ENCODE data around the gene SDK1.

The SDK1 gene

GRCh38 chr7:3880228-3880987 lies 579.4 kb downstream of the SDK1 start:
- H3K27me3 ChIP-seq (ENCODE audit: control insufficient read depth in 1 of 2, insufficient read depth in 2 of 2, low read length in 2 of 2): no peaks in the 10 kb centered on the region
- H3K9ac ChIP-seq (ENCODE audit: low read length): no peak overlapping the region
- H3K4me3 ChIP-seq (ENCODE audit: low read depth in 1 of 2, low read length in 2 of 2): no peak overlapping the region
- no peaks in the 10 kb centered on the region for H3K4me1 ChIP-seq (ENCODE audit: insufficient read depth, low read length)
- no peaks in the 10 kb centered on the region for H3K9me3 ChIP-seq (ENCODE audit: low read length)
- H3K36me3 ChIP-seq (ENCODE audit: insufficient read depth, low read length): no peaks in the 10 kb centered on the region
- H3K27ac ChIP-seq (ENCODE audit: low read depth, low read length): no peak overlapping the region

- Histone ChIP-seq H3K27ac (ENCODE audit: low read depth, low read length) (no peak overlapping the region), H3K9ac (ENCODE audit: low read length) (no peak overlapping the region), H3K9me3 (ENCODE audit: low read length) (no peaks in the 10 kb centered on the region), H3K4me3 (ENCODE audit: low read depth in 1 of 2, low read length in 2 of 2) (no peak overlapping the region), H3K27me3 (ENCODE audit: control insufficient read depth in 1 of 2, insufficient read depth in 2 of 2, low read length in 2 of 2) (no peaks in the 10 kb centered on the region), H3K4me1 (ENCODE audit: insufficient read depth, low read length) (no peaks in the 10 kb centered on the region), H3K36me3 (ENCODE audit: insufficient read depth, low read length) (no peaks in the 10 kb centered on the region)
These were observed 581.7 kb downstream of the SDK1 start for GRCh38 chr7:3882782-3883181.

GRCh38 chr7:3884543-3884942 lies 583.5 kb downstream of the SDK1 start:
- no peak overlapping the region for H3K27ac ChIP-seq (ENCODE audit: low read depth, low read length)
- H3K4me3 ChIP-seq (ENCODE audit: low read depth in 1 of 2, low read length in 2 of 2): no peak overlapping the region
- no peaks in the 10 kb centered on the region for H3K27me3 ChIP-seq (ENCODE audit: control insufficient read depth in 1 of 2, insufficient read depth in 2 of 2, low read length in 2 of 2)
- H3K4me1 ChIP-seq (ENCODE audit: insufficient read depth, low read length): no peaks in the 10 kb centered on the region
- H3K9ac ChIP-seq (ENCODE audit: low read length): no peak overlapping the region
- no peaks in the 10 kb centered on the region for H3K9me3 ChIP-seq (ENCODE audit: low read length)
- H3K36me3 ChIP-seq (ENCODE audit: insufficient read depth, low read length): no peaks in the 10 kb centered on the region

GRCh38 chr7:3887096-3887690 lies 586.1 kb downstream of the SDK1 start:
- H3K27me3 ChIP-seq (ENCODE audit: control insufficient read depth in 1 of 2, insufficient read depth in 2 of 2, low read length in 2 of 2): no peaks in the 10 kb centered on the region
- no peaks in the 10 kb centered on the region for H3K9me3 ChIP-seq (ENCODE audit: low read length)
- no peak overlapping the region for H3K4me3 ChIP-seq (ENCODE audit: low read depth in 1 of 2, low read length in 2 of 2)
- no peaks in the 10 kb centered on the region for H3K4me1 ChIP-seq (ENCODE audit: insufficient read depth, low read length)
- H3K27ac ChIP-seq (ENCODE audit: low read depth, low read length): no peak overlapping the region
- H3K36me3 ChIP-seq (ENCODE audit: insufficient read depth, low read length): no peaks in the 10 kb centered on the region
- H3K9ac ChIP-seq (ENCODE audit: low read length): no peak overlapping the region

GRCh38 chr7:3888096-3888495 lies 587.0 kb downstream of the SDK1 start:
- peaks cover 8% of the 10 kb centered on the region for H3K4me1 ChIP-seq (ENCODE audit: insufficient read depth, low read length)
- no peak overlapping the region for H3K27ac ChIP-seq (ENCODE audit: low read depth, low read length)
- H3K9ac ChIP-seq (ENCODE audit: low read length): no peak overlapping the region
- no peak overlapping the region for H3K4me3 ChIP-seq (ENCODE audit: low read depth in 1 of 2, low read length in 2 of 2)
- no peaks in the 10 kb centered on the region for H3K9me3 ChIP-seq (ENCODE audit: low read length)
- H3K27me3 ChIP-seq (ENCODE audit: control insufficient read depth in 1 of 2, insufficient read depth in 2 of 2, low read length in 2 of 2): no peaks in the 10 kb centered on the region
- no peaks in the 10 kb centered on the region for H3K36me3 ChIP-seq (ENCODE audit: insufficient read depth, low read length)

- H3K9me3 ChIP-seq (ENCODE audit: low read length): no peaks in the 10 kb centered on the region
- H3K4me3 ChIP-seq (ENCODE audit: low read depth in 1 of 2, low read length in 2 of 2): no peak overlapping the region
- H3K4me1 ChIP-seq (ENCODE audit: insufficient read depth, low read length): peaks cover 27% of the 10 kb centered on the region
- H3K36me3 ChIP-seq (ENCODE audit: insufficient read depth, low read length): no peaks in the 10 kb centered on the region
- H3K9ac ChIP-seq (ENCODE audit: low read length): no peak overlapping the region
- no peaks in the 10 kb centered on the region for H3K27me3 ChIP-seq (ENCODE audit: control insufficient read depth in 1 of 2, insufficient read depth in 2 of 2, low read length in 2 of 2)
- H3K27ac ChIP-seq (ENCODE audit: low read depth, low read length): no peak overlapping the region
These were observed 591.1 kb downstream of the SDK1 start for GRCh38 chr7:3892157-3892556.

- no peaks in the 10 kb centered on the region for H3K9me3 ChIP-seq (ENCODE audit: low read length)
- H3K9ac ChIP-seq (ENCODE audit: low read length): no peak overlapping the region
- no peaks in the 10 kb centered on the region for H3K36me3 ChIP-seq (ENCODE audit: insufficient read depth, low read length)
- H3K27ac ChIP-seq (ENCODE audit: low read depth, low read length): no peak overlapping the region
- no peaks in the 10 kb centered on the region for H3K27me3 ChIP-seq (ENCODE audit: control insufficient read depth in 1 of 2, insufficient read depth in 2 of 2, low read length in 2 of 2)
- peaks cover 30% of the 10 kb centered on the region for H3K4me1 ChIP-seq (ENCODE audit: insufficient read depth, low read length)
- no peak overlapping the region for H3K4me3 ChIP-seq (ENCODE audit: low read depth in 1 of 2, low read length in 2 of 2)
These were observed 591.6 kb downstream of the SDK1 start for GRCh38 chr7:3892686-3893085.

- Histone ChIP-seq H3K27me3 (ENCODE audit: control insufficient read depth in 1 of 2, insufficient read depth in 2 of 2, low read length in 2 of 2) (no peaks in the 10 kb centered on the region), H3K27ac (ENCODE audit: low read depth, low read length) (no peak overlapping the region), H3K9me3 (ENCODE audit: low read length) (no peaks in the 10 kb centered on the region), H3K36me3 (ENCODE audit: insufficient read depth, low read length) (no peaks in the 10 kb centered on the region), H3K4me1 (ENCODE audit: insufficient read depth, low read length) (peaks cover 30% of the 10 kb centered on the region), H3K9ac (ENCODE audit: low read length) (no peak overlapping the region), H3K4me3 (ENCODE audit: low read depth in 1 of 2, low read length in 2 of 2) (no peak overlapping the region)
These were observed 592.2 kb downstream of the SDK1 start for GRCh38 chr7:3893151-3893788.

GRCh38 chr7:3893789-3894153 lies 592.7 kb downstream of the SDK1 start:
- H3K4me1 ChIP-seq (ENCODE audit: insufficient read depth, low read length): peaks cover 30% of the 10 kb centered on the region
- H3K27ac ChIP-seq (ENCODE audit: low read depth, low read length): no peak overlapping the region
- no peak overlapping the region for H3K9ac ChIP-seq (ENCODE audit: low read length)

GRCh38 chr7:3895341-3896116 lies 594.5 kb downstream of the SDK1 start:
- Histone ChIP-seq H3K4me3 (ENCODE audit: low read depth in 1 of 2, low read length in 2 of 2) (no peak overlapping the region), H3K36me3 (ENCODE audit: insufficient read depth, low read length) (no peaks in the 10 kb centered on the region), H3K4me1 (ENCODE audit: insufficient read depth, low read length) (peaks cover 30% of the 10 kb centered on the region), H3K27ac (ENCODE audit: low read depth, low read length) (no peak overlapping the region), H3K9me3 (ENCODE audit: low read length) (no peaks in the 10 kb centered on the region), H3K27me3 (ENCODE audit: control insufficient read depth in 1 of 2, insufficient read depth in 2 of 2, low read length in 2 of 2) (no peaks in the 10 kb centered on the region), H3K9ac (ENCODE audit: low read length) (no peak overlapping the region)

More at GRCh38 chr7:3893789-3894153, 592.7 kb downstream of the SDK1 start:
- Histone ChIP-seq H3K27me3 (ENCODE audit: control insufficient read depth in 1 of 2, insufficient read depth in 2 of 2, low read length in 2 of 2) (no peaks in the 10 kb centered on the region), H3K4me3 (ENCODE audit: low read depth in 1 of 2, low read length in 2 of 2) (no peak overlapping the region), H3K9me3 (ENCODE audit: low read length) (no peaks in the 10 kb centered on the region), H3K36me3 (ENCODE audit: insufficient read depth, low read length) (no peaks in the 10 kb centered on the region)

- Histone ChIP-seq H3K27me3 (ENCODE audit: control insufficient read depth in 1 of 2, insufficient read depth in 2 of 2, low read length in 2 of 2) (no peaks in the 10 kb centered on the region), H3K4me3 (ENCODE audit: low read depth in 1 of 2, low read length in 2 of 2) (no peak overlapping the region), H3K36me3 (ENCODE audit: insufficient read depth, low read length) (no peaks in the 10 kb centered on the region), H3K9me3 (ENCODE audit: low read length) (no peaks in the 10 kb centered on the region), H3K27ac (ENCODE audit: low read depth, low read length) (no peak overlapping the region), H3K9ac (ENCODE audit: low read length) (no peak overlapping the region), H3K4me1 (ENCODE audit: insufficient read depth, low read length) (peaks cover 30% of the 10 kb centered on the region)
These were observed 595.2 kb downstream of the SDK1 start for GRCh38 chr7:3896169-3896765.

Data from muscle layer of colon (tissue), 2 donors.